Inflammatory macrophage treated with lipopolysaccharide for 4 hours (primary cell): ENCODE data around the gene C3orf70.
"Not testable (repeated sequence)": the region's sequence is repeated elsewhere in the genome, so short reads cannot be mapped to it uniquely, and the experiment has no call there.

Experiments
- DNase-seq: peaks from one replicate; pipeline ENCODE4 v3.0.0-alpha.2; 2020

Gene C3orf70

GRCh38 chr3:185150561-185150960 lies 2.3 kb downstream of the C3orf70 start:
- no peak for DNase-seq

GRCh38 chr3:185149591-185149990 lies 3.3 kb downstream of the C3orf70 start:
- no peak for DNase-seq

- DNase-seq = no peak
Observed at GRCh38 chr3:185145511-185145910, 7.3 kb downstream of the C3orf70 start.

GRCh38 chr3:185144784-185145183 lies 8.1 kb downstream of the C3orf70 start:
- no peak for DNase-seq

- DNase-seq = no peak
Observed at GRCh38 chr3:185137821-185138220, 15.0 kb downstream of the C3orf70 start.

- DNase-seq = no peak
Observed at GRCh38 chr3:185134509-185134908, 18.4 kb downstream of the C3orf70 start.

- no peak for DNase-seq
Observed at GRCh38 chr3:185131602-185132256, 21.1 kb downstream of the C3orf70 start.

- no peak for DNase-seq
Observed at GRCh38 chr3:185129083-185129482, 23.8 kb downstream of the C3orf70 start.

- DNase-seq = no peak
Observed at GRCh38 chr3:185126201-185126600, 26.7 kb downstream of the C3orf70 start.

GRCh38 chr3:185120126-185120525 lies 32.7 kb downstream of the C3orf70 start:
- DNase-seq = no peak

GRCh38 chr3:185115371-185115770 lies 37.5 kb downstream of the C3orf70 start:
- no peak for DNase-seq

- no peak for DNase-seq
Observed at GRCh38 chr3:185114756-185115155, 38.1 kb downstream of the C3orf70 start.

- DNase-seq = no peak
Observed at GRCh38 chr3:185112186-185112585, 40.7 kb downstream of the C3orf70 start.

- not testable (repeated sequence) for DNase-seq
Observed at GRCh38 chr3:185109012-185109411, 43.8 kb downstream of the C3orf70 start.

- DNase-seq = not testable (repeated sequence)
Observed at GRCh38 chr3:185106256-185106890, 46.5 kb downstream of the C3orf70 start.

GRCh38 chr3:185103359-185104127 lies 49.3 kb downstream of the C3orf70 start:
- DNase-seq = no peak

GRCh38 chr3:185094697-185095096 lies 58.2 kb downstream of the C3orf70 start:
- DNase-seq = no peak

- no peak for DNase-seq
Observed at GRCh38 chr3:185093116-185093515, 59.7 kb downstream of the C3orf70 start.

- DNase-seq = no peak
Observed at GRCh38 chr3:185090811-185091210, 62.0 kb downstream of the C3orf70 start.

- no peak for DNase-seq
Observed at GRCh38 chr3:185089751-185090150, 63.1 kb downstream of the C3orf70 start.

- DNase-seq = no peak
Observed at GRCh38 chr3:185089343-185089742, 63.5 kb downstream of the C3orf70 start.

GRCh38 chr3:185087419-185087818 lies 65.4 kb downstream of the C3orf70 start:
- DNase-seq = no peak

GRCh38 chr3:185084901-185085300 lies 68.0 kb downstream of the C3orf70 start:
- DNase-seq = no peak

- DNase-seq = no peak
Observed at GRCh38 chr3:185084402-185084801, 68.5 kb downstream of the C3orf70 start.
